Thyroid gland (tissue), 4 donors: ENCODE data around the gene RPL22.

ENCODE experiments used
- POLR2A ChIP-seq, 2 donors: fragments of 450-650 bp; IDR thresholded peaks; one replicate each; pipeline ENCODE4 v1.6.1; 2017; ENCODE audit warnings: antibody characterized with exemption in 2 of 2, mild to moderate bottlenecking in 2 of 2, moderate library complexity in 1 of 2
- TF ChIP-seq, protein P1 (sequence below), 6 experiments: fragments of 200-600 bp in 3 of 6; fragments of 450-650 bp in 3 of 6; sonication (generic) in 3 of 6; IDR thresholded peaks; one replicate each; pipeline ENCODE4 v1.5.1; 2016 to 2019; ENCODE audit warnings: antibody characterized with exemption in 6 of 6, mild to moderate bottlenecking in 2 of 6, inconsistent platforms in 1 of 6, moderate library complexity in 1 of 6

- TF ChIP-seq, protein P1, sequence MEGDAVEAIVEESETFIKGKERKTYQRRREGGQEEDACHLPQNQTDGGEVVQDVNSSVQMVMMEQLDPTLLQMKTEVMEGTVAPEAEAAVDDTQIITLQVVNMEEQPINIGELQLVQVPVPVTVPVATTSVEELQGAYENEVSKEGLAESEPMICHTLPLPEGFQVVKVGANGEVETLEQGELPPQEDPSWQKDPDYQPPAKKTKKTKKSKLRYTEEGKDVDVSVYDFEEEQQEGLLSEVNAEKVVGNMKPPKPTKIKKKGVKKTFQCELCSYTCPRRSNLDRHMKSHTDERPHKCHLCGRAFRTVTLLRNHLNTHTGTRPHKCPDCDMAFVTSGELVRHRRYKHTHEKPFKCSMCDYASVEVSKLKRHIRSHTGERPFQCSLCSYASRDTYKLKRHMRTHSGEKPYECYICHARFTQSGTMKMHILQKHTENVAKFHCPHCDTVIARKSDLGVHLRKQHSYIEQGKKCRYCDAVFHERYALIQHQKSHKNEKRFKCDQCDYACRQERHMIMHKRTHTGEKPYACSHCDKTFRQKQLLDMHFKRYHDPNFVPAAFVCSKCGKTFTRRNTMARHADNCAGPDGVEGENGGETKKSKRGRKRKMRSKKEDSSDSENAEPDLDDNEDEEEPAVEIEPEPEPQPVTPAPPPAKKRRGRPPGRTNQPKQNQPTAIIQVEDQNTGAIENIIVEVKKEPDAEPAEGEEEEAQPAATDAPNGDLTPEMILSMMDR (IDR thresholded peaks at IDR 0.05), result no peak
- no peak for TF ChIP-seq POLR2A (IDR thresholded peaks at IDR 0.05)
Measured at GRCh38 chr1:6145864-6146410, 53.5 kb downstream of the RPL22 start.
